ENCODE measurements around the gene RASSF3. TPM values are rescaled to one million over a fixed set of nuclear protein-coding genes. Genes with fewer than 3 reads are reported as not detected.

Gene RASSF3
- total and polyA plus RNA-seq, 10 of the 15 experiments (the other 5 are each of a cell fraction or from before 2014, with no cell fraction given) = 6.9 to 62.4 (median 30.3) TPM

GRCh38 chr12:64618953-64619590 lies 8.8 kb downstream of the RASSF3 start (continued):
- TF ChIP-seq, protein P1, sequence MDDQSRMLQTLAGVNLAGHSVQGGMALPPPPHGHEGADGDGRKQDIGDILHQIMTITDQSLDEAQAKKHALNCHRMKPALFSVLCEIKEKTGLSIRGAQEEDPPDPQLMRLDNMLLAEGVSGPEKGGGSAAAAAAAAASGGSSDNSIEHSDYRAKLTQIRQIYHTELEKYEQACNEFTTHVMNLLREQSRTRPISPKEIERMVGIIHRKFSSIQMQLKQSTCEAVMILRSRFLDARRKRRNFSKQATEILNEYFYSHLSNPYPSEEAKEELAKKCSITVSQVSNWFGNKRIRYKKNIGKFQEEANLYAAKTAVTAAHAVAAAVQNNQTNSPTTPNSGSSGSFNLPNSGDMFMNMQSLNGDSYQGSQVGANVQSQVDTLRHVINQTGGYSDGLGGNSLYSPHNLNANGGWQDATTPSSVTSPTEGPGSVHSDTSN (IDR thresholded peaks at IDR 0.05; ENCODE audit: insufficient replicate concordance, low read depth, low read length) = no peak
- peak; percentile 47; the same call in 1 of the 2 replicates for TF ChIP-seq DPF2 (IDR thresholded peaks at IDR 0.05)
- TF ChIP-seq MXI1 (IDR thresholded peaks at IDR 0.05; ENCODE audit: low read depth, low read length) = no peak
- no peak for TF ChIP-seq SUZ12 (IDR thresholded peaks at IDR 0.05; ENCODE audit: unreplicated experiment)
- no peak for TF ChIP-seq REST (IDR thresholded peaks at IDR 0.05; ENCODE audit: low read depth, low read length)
- no peak for TF ChIP-seq BMI1 (IDR thresholded peaks at IDR 0.05; ENCODE audit: borderline replicate concordance)
- 0 out of 2 replicates have a peak, but pooled peaks have one; percentile 6 for TF ChIP-seq RAD21 (IDR thresholded peaks at IDR 0.05; ENCODE audit: insufficient read depth, low read depth, low read length)
- peak; percentile 79 for TF ChIP-seq SPI1 (IDR thresholded peaks at IDR 0.05; ENCODE audit: borderline replicate concordance, insufficient read depth, low read depth, low read length)
- no peak for TF ChIP-seq HDGF (IDR thresholded peaks at IDR 0.05)
- peak; percentile 80 for TF ChIP-seq EED (IDR thresholded peaks at IDR 0.05; ENCODE audit: low read depth)
- TF ChIP-seq TAF1 (IDR thresholded peaks at IDR 0.05; ENCODE audit: borderline replicate concordance, low read depth, low read length) = 0 out of 2 replicates have a peak, but pooled peaks have one; percentile 11
- peak; percentile 71 for TF ChIP-seq RUNX3 (IDR thresholded peaks at IDR 0.05; ENCODE audit: low read length)
- TF ChIP-seq SREBF2 (IDR thresholded peaks at IDR 0.05; ENCODE audit: low read length) = no peak
- peak; percentile 17 to 25; a peak in 1 of 4 replicates for TF ChIP-seq BHLHE40 (IDR thresholded peaks at IDR 0.05; ENCODE audit: borderline replicate concordance in 1 of 2, low read depth in 2 of 2, low read length in 1 of 2)
- TF ChIP-seq RB1 (IDR thresholded peaks at IDR 0.05; ENCODE audit: borderline replicate concordance) = no peak
- TF ChIP-seq SMC3 (IDR thresholded peaks at IDR 0.05; ENCODE audit: borderline replicate concordance, low read length) = no peak; the same call in 1 of the 2 replicates
- peak; percentile 53 for TF ChIP-seq JUNB (IDR thresholded peaks at IDR 0.05)
- TF ChIP-seq ASH2L (IDR thresholded peaks at IDR 0.05; ENCODE audit: borderline replicate concordance, low read depth) = no peak
- TF ChIP-seq, protein P2, sequence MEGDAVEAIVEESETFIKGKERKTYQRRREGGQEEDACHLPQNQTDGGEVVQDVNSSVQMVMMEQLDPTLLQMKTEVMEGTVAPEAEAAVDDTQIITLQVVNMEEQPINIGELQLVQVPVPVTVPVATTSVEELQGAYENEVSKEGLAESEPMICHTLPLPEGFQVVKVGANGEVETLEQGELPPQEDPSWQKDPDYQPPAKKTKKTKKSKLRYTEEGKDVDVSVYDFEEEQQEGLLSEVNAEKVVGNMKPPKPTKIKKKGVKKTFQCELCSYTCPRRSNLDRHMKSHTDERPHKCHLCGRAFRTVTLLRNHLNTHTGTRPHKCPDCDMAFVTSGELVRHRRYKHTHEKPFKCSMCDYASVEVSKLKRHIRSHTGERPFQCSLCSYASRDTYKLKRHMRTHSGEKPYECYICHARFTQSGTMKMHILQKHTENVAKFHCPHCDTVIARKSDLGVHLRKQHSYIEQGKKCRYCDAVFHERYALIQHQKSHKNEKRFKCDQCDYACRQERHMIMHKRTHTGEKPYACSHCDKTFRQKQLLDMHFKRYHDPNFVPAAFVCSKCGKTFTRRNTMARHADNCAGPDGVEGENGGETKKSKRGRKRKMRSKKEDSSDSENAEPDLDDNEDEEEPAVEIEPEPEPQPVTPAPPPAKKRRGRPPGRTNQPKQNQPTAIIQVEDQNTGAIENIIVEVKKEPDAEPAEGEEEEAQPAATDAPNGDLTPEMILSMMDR (IDR thresholded peaks at IDR 0.05 in 2 of 3, conservative IDR thresholded peaks at IDR 0.05 in 1 of 3; ENCODE audit: control insufficient read depth in 2 of 3, extremely low read depth in 1 of 3, insufficient read depth in 1 of 3, low read depth in 3 of 3, low read length in 3 of 3) = no peak
- 0 out of 2 replicates have a peak, but pooled peaks have one; percentile 10 for TF ChIP-seq CREB1 (IDR thresholded peaks at IDR 0.05; ENCODE audit: low read depth)
- no peak for TF ChIP-seq GABPA (IDR thresholded peaks at IDR 0.05; ENCODE audit: low read depth)
- peak; percentile 78; the same call in 1 of the 2 replicates for TF ChIP-seq CBX5 (IDR thresholded peaks at IDR 0.05; ENCODE audit: low read depth)
- TF ChIP-seq CBFB (IDR thresholded peaks at IDR 0.05; ENCODE audit: low read depth) = no peak
- TF ChIP-seq ZNF207 (IDR thresholded peaks at IDR 0.05; ENCODE audit: borderline replicate concordance) = no peak
- no peak for TF ChIP-seq FOS (IDR thresholded peaks at IDR 0.05; ENCODE audit: borderline replicate concordance, extremely low read depth, insufficient read length)
